DMS53 treated with DMSO at 0.1 percent for 48 hours (cell line): ENCODE data around the gene OR5H15.
"Not testable (repeated sequence)": the region's sequence is repeated elsewhere in the genome, so short reads cannot be mapped to it uniquely, and the experiment has no call there.

ENCODE experiments used
- DNase-seq: peaks from one replicate; lab custom pipeline; 2025; ENCODE audit not compliant: unreplicated experiment; lab: John Stamatoyannopoulos, UW

Gene OR5H15

DNA sequence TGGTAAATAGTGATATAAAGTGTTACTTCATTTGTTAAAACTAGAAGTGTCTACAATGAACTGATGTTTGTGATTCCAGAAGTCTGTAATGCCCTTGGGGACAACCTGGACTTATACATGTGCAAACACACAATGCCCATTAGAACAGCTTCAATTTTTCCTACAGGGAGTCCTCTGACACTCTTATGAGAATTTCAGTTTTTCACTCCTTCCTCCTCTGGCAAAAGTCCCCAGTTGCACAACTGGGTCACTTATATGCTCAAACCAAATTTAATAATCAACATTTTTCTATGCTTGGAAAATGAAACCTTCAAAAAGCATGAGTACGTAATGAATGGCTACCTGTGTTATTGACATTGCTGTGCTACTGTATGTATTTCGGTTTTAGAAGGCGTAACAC is at the start of gene OR5H15:
Gene OR5H15, plus strand, starts transcription at position 301 of the 400 bp plus-strand sequence. CDS start 2,004 bp downstream, outside the sequence.
- DNase-seq = no peak

DNA sequence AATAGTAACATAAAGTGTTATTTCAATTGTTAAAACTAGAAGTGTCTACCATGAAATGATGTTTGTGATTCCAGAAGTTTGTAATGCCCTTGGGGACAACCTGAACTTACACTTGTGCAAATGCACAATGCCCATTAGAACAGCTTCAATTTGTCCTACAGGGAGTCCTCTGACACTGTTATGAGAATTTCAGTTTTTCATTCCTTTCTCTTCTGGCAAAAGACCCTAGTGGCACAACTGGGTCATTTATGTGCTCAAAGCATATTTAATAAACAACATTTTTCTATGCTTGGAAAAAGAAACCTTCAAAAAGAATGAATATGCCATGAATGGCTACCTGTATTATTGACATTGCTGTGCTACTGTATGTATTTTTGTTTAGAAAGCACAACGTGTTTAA is 36.1 kb upstream of the OR5H15 start, which contains the start of gene OR5H1:
Gene OR5H1, plus strand, starts transcription at position 301 of the 400 bp plus-strand sequence. CDS start 1,977 bp downstream, outside the sequence.
- no peak for DNase-seq

DNA sequence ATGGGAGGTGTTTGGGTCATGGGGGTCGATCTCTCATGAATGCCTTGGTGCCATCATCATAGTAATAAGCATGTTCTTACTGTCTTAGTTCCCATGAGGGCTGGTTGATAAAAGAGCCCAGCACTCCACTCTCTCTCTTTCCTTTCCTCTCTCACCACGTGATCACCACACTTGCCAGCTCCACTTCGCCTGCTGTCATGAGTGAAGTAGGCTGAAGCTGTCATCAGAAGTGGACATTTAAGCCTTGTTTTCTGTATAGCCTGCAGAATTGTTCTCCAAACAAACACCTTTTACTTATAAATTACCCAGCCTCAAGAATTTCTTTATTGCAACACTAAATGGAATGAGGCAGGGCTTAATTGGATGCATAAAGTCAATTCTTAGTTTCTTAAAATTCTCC is 29.9 kb upstream of the OR5H15 start:
- no peak for DNase-seq

DNA sequence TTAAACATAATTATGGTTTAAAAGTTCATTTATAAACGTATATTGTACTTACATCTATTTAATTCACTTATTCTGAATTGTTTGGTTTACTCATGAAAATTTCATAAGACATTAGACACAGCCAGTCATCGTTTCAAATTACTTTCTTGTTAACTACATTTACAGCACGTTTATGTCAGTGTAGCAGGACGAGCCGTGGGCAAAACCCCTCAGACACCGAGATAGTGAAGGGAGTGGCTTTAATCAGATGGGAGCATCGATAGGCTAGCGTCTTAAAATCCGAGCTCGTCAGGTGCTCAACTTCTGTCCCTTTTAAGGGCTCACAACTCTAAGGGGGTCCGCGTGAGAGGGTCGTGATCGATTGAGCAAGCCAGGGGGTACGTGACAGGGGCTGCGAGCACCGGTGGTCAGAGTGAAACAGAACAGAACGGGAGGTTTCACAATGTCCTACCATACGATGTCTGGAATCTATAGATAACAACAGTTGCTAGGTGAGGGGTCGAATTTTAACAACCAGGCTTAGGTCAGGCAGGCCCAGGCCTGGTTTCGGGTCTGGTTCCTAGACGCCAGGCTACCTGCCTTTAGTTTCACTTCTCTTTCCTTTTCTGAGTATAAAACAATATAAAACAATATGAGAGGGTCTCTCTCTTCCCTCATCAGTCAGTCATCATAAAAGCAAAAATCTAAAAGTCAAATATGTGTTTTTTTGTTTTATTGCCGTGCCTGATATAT is 28.5 kb upstream of the OR5H15 start:
- not testable (repeated sequence) for DNase-seq

DNA sequence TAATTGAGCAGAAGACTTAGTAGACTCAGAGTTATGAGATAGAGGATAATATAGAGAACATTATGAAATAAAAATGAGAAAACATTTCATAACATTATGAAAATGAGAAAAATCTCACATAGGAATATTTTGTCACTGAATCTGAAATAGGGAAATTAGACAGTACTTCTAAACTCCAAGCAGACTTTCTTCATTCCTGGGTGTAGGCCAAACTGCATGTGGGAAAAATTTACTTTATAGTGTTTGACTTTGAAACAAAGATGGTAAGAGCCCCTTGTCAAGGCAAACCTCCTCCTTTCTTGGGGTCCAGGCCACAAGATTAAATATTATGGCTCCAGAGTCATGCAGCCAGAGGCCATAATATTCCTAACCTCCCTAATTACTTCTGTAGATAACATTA is 26.0 kb upstream of the OR5H15 start:
- DNase-seq = no peak

DNA sequence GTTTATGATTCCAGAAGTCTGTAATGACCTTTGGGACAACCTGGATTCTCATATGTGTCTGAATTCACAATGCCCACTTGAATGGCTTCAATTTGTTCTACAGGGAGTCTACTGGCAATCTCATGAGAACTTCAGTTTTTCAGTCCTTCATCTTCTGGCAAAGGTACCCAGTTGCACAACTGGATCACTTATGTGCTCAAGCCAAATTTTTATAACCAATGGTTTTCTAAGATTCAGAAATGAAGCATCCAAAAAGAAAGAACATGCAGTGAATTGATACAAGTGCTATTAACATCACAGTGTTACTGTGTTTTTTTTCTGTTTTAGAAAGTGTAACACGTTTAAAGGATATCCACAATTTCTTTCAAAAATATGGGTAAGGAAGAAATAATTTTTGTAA is 19.3 kb upstream of the OR5H15 start, which contains the start of gene OR5H14:
Gene OR5H14, plus strand, starts transcription at position 301 of the 400 bp plus-strand sequence. CDS start 1,907 bp downstream, outside the sequence.
- no peak for DNase-seq

DNA sequence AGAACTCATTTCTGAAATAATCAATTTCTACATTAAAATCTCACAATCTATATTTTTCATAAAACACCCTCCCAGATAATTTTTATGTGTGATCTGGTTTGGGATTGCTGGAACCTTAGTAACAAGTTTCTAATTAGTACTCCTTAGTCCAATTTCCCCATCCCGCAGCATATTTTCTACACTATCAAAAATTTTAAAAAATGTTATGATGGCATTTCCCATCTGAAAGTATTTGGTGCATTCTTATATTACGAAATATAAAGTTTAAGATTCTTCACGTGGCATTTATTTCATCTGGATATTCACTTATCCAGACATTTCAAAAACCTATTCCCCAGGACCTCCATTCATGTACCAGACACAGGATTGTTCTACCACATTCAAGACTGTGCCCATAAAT is 17.7 kb upstream of the OR5H15 start:
- no peak for DNase-seq

DNA sequence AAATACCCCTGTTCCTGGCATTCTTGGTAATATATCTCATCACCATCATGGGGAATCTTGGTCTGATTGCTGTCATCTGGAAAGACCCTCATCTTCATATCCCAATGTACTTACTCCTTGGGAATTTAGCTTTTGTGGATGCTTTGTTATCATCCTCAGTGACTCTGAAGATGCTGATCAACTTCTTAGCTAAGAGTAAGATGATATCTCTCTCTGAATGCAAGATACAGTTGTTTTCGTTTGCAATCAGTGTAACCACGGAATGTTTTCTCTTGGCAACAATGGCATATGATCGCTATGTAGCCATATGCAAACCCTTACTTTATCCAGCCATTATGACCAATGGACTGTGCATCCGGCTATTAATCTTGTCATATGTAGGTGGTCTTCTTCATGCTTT is 17.0 kb upstream of the OR5H15 start:
- DNase-seq = not testable (repeated sequence)

DNA sequence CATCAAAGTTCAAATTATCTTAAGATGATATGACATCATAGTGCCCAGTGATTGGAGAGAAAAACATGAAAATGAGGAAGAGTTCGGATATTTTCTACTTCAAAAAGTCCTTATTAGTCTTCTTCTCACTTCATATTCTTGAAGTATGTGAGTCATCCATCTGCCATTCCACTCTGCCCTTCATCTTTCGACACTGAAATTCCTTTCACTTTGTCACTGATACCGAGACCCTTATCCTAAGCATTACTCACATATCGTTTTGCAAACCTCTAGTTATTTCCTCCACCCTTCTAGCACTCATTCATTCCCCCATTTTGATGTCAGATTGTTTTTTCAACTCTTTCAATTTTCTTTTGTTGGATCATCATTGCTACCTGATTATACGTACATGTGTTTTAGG is 15.3 kb upstream of the OR5H15 start:
- DNase-seq = no peak

DNA sequence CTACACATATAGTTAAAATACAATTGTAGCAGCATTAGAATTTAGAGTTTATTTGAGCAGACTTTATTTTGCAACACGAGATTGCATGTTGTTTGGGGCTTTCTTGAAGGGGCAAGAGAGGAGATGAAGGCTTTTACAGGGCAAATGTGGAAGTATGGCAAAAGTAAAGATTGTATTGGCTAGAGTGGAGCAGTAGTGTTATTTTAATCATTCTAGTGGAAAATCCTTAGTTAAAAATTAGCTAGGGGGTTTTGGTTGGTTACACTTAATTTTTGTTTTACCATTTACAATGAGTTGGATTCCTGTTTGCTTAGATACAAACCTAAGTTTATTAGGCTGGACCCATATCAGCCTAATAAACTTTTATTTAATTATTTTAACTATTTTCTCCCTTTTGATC is 4.6 kb downstream of the OR5H15 start:
- no peak for DNase-seq

DNA sequence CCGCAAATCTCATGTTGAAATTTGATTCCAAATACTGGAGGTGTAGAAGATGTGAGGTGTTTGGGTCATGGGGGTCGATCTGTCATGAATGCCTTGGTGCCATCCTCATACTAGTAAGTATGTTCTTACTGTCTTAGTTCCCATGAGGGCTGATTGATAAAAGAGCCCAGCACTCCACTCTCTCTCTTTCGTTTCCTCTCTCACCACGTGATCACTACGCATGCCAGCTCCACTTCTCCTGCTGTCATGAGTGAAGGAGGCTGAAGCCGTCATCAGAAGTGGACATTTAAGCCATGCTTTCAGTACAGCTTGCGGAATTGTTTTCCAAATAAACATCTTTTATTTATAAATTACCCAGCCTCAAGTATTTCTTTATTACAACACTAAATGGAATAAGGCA is 6.1 kb downstream of the OR5H15 start:
- no peak for DNase-seq

DNA sequence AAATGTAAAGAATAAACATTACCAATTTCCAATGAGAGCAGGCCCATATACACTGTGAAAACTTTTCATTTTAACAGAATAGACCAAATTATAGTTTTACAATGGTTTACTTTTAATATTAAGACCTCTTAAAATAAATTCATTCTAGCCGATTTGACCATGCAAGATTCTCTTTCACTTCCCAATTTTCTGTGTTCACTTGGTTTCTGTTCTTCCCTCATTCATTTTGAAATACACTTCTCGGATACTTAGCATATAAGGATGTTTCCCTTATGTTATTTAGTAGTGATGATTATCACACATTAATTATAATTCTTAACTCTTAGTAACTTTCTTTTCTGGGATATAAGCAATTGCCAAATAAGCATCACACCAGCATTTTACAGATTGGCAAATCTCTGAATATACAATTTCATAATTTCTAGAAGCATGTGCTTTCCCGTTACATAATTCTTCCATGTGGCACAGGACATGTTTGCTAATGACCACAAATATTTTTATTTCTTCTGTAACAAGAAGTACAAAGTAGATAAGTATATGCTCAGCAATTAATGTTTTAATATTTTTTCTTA is 13.9 kb downstream of the OR5H15 start:
- no peak for DNase-seq

DNA sequence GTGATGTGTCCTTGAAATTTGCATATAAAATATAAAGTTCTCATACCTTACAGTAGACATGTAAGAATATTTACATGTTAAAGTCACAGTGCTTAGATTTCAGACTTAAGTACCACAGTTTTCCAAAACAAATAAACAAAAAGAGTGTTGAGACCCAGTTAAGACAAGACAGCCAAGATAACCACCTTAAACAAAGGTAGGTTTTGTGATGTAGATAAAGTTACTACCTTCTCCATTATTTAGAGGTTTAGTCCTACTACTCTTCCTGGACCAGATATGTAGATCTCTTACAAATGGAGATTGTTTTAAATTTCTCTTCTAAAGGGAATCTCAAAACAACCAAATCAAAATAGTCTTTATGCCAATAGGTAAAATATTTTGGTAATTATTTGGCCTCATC is 15.7 kb downstream of the OR5H15 start:
- DNase-seq = no peak

DNA sequence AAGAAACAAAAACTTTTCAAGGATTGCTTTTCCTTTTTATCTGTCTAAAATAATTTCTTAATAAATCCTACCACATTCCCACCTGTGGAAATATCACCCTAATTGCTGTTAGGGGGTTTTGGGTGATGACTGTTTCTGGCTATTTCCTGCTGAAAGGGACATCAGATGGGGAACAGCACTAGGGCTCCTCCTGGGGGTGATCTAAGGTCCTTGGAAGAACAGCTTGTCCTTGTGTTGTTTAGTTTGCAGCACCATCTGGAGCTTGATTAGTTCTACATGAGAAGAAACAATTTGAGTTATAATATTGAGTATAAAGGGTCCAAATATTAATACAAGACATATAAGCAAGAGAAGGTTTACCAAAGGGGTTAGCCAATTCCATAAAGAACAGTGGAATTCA is 18.7 kb downstream of the OR5H15 start:
- no peak for DNase-seq

DNA sequence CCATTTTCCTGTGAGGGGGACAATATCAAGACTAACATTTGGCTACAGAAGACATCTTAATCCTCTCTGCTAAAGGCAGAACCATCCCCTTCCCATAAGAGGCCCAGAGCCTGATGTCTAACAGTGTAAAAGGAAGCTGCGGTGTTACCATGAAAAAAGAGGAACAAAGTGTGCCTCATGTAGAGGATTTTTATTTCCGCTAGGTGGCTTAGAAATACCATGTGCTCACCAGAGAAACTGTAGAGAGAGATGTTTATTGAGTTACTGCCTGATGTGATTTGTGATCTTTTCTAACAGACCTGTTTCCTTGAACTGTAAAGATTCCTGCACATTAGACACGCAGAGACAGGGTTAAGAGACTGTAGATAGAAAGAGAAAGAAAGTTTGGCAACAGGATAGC is 22.0 kb downstream of the OR5H15 start:
- DNase-seq = peak; percentile 26

DNA sequence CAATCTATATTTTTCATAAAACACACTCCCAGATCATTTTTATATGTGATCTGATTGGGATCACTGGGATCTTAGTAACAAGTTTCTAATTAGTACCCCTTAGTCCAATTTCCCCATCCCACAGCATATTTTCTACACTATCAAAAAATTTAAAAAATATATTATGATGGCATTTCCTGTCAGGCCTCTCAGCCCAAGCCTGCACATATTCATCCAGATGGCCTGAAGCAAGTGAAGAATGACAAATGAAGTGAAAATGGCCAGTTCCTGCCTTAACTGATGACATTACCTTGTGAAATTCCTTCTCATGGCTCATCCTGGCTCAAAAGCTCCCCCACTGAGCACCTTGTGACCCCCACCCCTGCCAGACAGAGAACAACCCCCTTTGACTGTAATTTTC is 24.4 kb downstream of the OR5H15 start:
- DNase-seq = not testable (repeated sequence)

DNA sequence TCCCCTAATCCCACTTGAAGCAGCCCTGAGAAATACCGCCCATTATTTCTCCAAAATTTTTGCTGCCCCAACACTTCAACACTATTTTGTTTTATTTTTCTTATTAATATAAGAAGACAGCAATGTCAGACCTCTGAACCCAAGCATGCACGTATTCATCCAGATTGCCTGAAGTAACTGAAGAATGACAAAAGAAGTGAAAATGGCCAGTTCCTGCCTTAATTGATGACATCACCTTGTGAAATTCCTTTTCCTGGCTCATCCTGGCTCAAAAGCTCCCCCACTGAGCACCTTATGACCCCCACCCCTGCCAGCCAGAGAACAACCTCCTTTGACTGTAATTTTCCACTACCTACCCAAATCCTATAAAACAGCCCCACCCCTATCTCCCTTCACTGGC is 29.8 kb downstream of the OR5H15 start:
- DNase-seq = not testable (repeated sequence)

DNA sequence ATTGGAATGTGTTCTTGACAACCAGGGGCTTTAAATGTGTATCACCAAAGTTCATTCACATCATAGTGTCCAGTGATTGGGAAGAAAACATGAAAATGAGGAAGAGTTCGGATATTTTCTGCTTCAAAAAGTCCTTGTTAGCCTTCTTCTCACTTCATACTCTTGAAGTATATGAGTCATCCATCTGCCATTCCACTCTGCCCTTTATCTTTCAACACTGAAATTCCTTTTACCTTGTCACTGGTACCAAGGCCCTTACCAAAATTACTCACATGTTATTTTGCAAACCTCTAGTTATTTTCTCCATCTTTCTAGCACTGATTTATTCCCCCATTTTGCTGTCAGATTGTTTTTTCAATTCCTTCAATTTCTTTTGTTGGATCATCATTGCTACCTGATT is 32.5 kb downstream of the OR5H15 start:
- no peak for DNase-seq

DNA sequence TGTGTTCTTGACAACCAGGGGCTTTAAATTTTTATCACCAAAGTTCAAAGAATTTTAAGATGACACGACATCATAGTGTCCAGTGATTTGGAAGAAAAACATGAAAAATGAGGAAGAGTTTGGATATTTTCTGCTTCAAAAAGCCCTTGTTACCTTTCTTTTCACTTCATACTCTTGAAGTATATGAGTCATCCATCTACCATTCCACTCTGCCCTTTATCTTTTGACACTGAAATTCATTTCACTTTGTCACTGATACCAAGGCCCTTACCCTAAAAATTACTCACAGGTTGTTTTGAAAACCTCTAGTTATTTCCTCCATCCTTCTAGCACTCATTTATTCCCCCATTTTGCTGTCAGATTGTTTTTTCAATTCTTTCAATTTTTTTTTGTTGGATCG is 42.7 kb downstream of the OR5H15 start:
- DNase-seq = no peak

DNA sequence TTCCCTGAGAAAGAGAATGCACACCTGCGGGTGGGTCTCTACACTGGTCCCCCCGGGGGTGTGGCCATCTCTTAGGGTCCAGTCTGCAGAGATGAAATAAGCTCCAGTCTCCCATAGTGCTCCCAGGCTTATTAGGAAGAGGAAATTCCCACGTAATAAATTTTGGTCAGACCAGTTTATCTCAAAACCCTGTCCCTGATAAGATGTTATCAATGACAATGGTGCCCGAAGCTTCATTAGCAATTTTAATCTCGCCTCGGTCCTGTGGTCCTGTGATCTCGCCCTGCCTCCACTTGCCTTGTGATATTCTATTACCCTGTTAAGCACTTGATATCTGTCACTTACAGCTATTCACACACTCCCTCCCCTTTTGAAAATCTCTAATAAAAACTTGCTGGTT is 46.8 kb downstream of the OR5H15 start:
- no peak for DNase-seq

DNA sequence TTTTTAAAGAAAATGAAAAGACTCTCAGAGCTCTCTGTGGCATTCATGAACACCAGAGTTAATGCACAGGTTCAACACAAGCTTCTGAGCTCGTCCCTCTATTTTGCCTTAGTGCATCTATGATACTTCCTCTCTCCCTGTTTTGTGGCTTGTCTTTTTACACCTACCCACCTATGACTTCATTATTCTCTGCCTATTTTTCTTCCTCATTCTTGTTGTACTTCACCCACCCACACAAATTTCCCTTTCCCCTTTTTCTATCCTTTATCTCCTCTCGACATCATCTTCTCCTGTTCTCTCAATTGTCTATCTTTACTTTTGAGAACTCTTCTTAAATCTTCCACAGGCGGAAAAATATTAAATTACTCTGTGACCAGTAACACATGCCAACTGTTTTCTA is 48.6 kb downstream of the OR5H15 start:
- DNase-seq = no peak
